ENCODE measurements around the gene IL15RA. TPM values are rescaled to one million over a fixed set of nuclear protein-coding genes. Genes with fewer than 3 reads are reported as not detected.

Gene IL15RA
- total and polyA plus RNA-seq, 2 of the 8 experiments (the other 6 are each of a cell fraction or from before 2014, with no cell fraction given): 1.3 to 1.4 TPM

DNA sequence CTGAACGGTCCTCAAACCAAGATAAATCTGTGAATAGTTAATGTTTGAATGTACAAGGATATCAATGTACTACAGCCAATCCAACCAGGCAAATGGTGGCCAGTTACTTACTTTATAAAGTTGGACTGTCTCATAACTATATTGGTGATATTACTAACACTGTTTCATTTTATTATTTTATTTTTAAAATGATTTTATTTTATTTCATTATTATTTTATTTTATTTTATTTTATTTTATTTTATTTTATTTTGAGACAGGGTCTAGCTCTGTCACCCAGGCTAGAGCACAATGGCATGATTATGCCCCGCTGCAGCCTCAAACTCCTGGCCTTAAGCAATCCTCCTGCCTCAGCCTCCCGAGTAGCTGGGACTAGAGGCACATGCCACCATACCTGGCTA lies 6.8 kb downstream of the IL15RA start:
- H4K20me1 ChIP-seq (replicated peaks in 1 of 2; ENCODE audit: control insufficient read depth in 1 of 2, insufficient read depth in 2 of 2, low read length in 2 of 2): no peaks in the 10 kb centered on the region
- no peak overlapping the region for H3K4ac ChIP-seq (replicated peaks; ENCODE audit: insufficient read length, low read depth, low read length)
- H4K8ac ChIP-seq (ENCODE audit: extremely low read depth, insufficient read depth, low read length): no peak overlapping the region
- H3K14ac ChIP-seq (ENCODE audit: insufficient read length): no peak overlapping the region
- no peak overlapping the region for H3K27ac ChIP-seq (ENCODE audit: low read depth, low read length)
- no peak overlapping the region for H2BK5ac ChIP-seq (ENCODE audit: low read depth, low read length)
- no peak overlapping the region for H3K4me2 ChIP-seq (ENCODE audit: insufficient read depth in 1 of 2, low read depth in 2 of 2, low read length in 2 of 2)
- H3K9ac ChIP-seq (replicated peaks in 1 of 4; ENCODE audit: extremely low read depth in 1 of 4, low read depth in 3 of 4, low read length in 3 of 4): no peak overlapping the region
- ChIA-PET POLR2A (ENCODE audit: partially characterized antibody) (interaction anchor here (0.6 kb wide), 1 partner anchor 14 kb away, joined by 3 read pairs; no protein-coding TSS in a partner anchor), CTCF (ENCODE audit: partially characterized antibody) (interaction anchor here (0.6 to 1.6 kb wide), 6 partner anchors 10 to 288 kb away, joined by 3 to 7 read pairs (median 3); no protein-coding TSS in a partner anchor)
- H2BK15ac ChIP-seq (ENCODE audit: low read length): no peak overlapping the region
- no peak overlapping the region for H2BK20ac ChIP-seq (ENCODE audit: low read length)
- H4K91ac ChIP-seq (replicated peaks; ENCODE audit: insufficient read length, low read length): no peak overlapping the region
- no peaks in the 10 kb centered on the region; the same call in 1 of the 2 replicates for H3K79me1 ChIP-seq (ENCODE audit: low read depth, low read length)
- H3K56ac ChIP-seq (replicated peaks; ENCODE audit: insufficient read length, low read depth, low read length): no peak overlapping the region
- no peaks in the 10 kb centered on the region for H3K4me1 ChIP-seq (replicated peaks in 1 of 4; ENCODE audit: control insufficient read depth in 3 of 4, insufficient read depth in 4 of 4, low read length in 3 of 4)
- no peak overlapping the region for H2BK120ac ChIP-seq (replicated peaks; ENCODE audit: low read depth, low read length)
- no peaks in the 10 kb centered on the region for H3K79me2 ChIP-seq (ENCODE audit: control insufficient read depth in 1 of 2, insufficient read depth in 2 of 2, low read length in 2 of 2)
- no peak overlapping the region for H2AK5ac ChIP-seq (ENCODE audit: low read depth, low read length)
- H3K23ac ChIP-seq (ENCODE audit: insufficient read length): no peak overlapping the region
- H3K18ac ChIP-seq (ENCODE audit: extremely low read depth, low read length): no peak overlapping the region
- H3K36me3 ChIP-seq (ENCODE audit: control insufficient read depth in 2 of 4, insufficient read depth in 4 of 4, low read length in 3 of 4): no peaks in the 10 kb centered on the region
- TF ChIP-seq CREB1 (IDR thresholded peaks at IDR 0.05) (no peak), JUND (IDR thresholded peaks at IDR 0.05; ENCODE audit: low read length) (no peak), RXRA (IDR thresholded peaks at IDR 0.05; ENCODE audit: insufficient read depth, low read depth, low read length) (no peak), POU5F1 (IDR thresholded peaks at IDR 0.05; ENCODE audit: low read depth, low read length) (no peak), SIX5 (IDR thresholded peaks at IDR 0.05; ENCODE audit: low read depth, low read length) (no peak), KDM5A (IDR thresholded peaks at IDR 0.05; ENCODE audit: low read length) (no peak), CTCF (IDR thresholded peaks at IDR 0.05; ENCODE audit: control extremely low read depth in 1 of 3, insufficient read depth in 1 of 3, low read depth in 1 of 3, low read length in 3 of 3) (no peak), RNF2 (IDR thresholded peaks at IDR 0.05; ENCODE audit: borderline replicate concordance, low read depth, low read length, missing control alignments, poor library complexity, severe bottlenecking) (no peak), TBP (IDR thresholded peaks at IDR 0.05; ENCODE audit: low read depth, low read length) (no peak), POLR2A (IDR thresholded peaks at IDR 0.05; ENCODE audit: control extremely low read depth in 1 of 2, low read depth in 2 of 2, low read length in 2 of 2) (no peak), RAD21 (IDR thresholded peaks at IDR 0.05 in 1 of 2, conservative IDR thresholded peaks at IDR 0.05 in 1 of 2; ENCODE audit: low read depth in 2 of 2, low read length in 2 of 2) (no peak), TAF7 (optimal IDR thresholded peaks at IDR 0.05; ENCODE audit: borderline replicate concordance, low read depth, low read length) (no peak)
- no peak for FAIRE-seq
- no peak overlapping the region for H4K5ac ChIP-seq (ENCODE audit: insufficient read length, low read depth, low read length)
- no peaks in the 10 kb centered on the region for H3K9me3 ChIP-seq (ENCODE audit: insufficient read depth in 2 of 2, low read depth in 1 of 2, low read length in 1 of 2)
- WGBS, 2 experiments (ENCODE audit: extremely low coverage in 1 of 2, insufficient coverage in 1 of 2, insufficient read length in 1 of 2, insufficient replicate concordance in 2 of 2, low coverage in 1 of 2, low lambda C conversion rate in 2 of 2, missing lambda C conversion rate in 1 of 2): 92% methylated on average over 3 of the region's 3 CpGs; no CpG with 5 or more reads in 1 of the 2 experiments
- peaks cover 0 to 6% (median 3%) of the 10 kb centered on the region in 4 experiments; a peak in 5 of 7 replicates for H3K27me3 ChIP-seq (replicated peaks in 1 of 4; ENCODE audit: control insufficient read depth in 3 of 4, extremely low read depth in 1 of 4, insufficient read depth in 3 of 4, low read length in 3 of 4)
- no peak overlapping the region for H2BK12ac ChIP-seq (ENCODE audit: low read depth, low read length)
- no peak for DNase-seq (ENCODE audit: low read depth in 1 of 2, low spot score in 2 of 2)
- no peak overlapping the region for H2AFZ ChIP-seq (ENCODE audit: low read length)
- no peaks in the 10 kb centered on the region for H3K23me2 ChIP-seq (ENCODE audit: low read depth, low read length)
- H3K4me3 ChIP-seq (ENCODE audit: extremely low read depth in 1 of 4, insufficient read depth in 2 of 4, low read depth in 3 of 4, low read length in 4 of 4): no peak overlapping the region
